HFFc6 (cell line): Measurements from ENCODE around the gene PARD3B. TPM values are rescaled to one million over a fixed set of nuclear protein-coding genes. Genes with fewer than 3 reads are reported as not detected.
A peak's percentile ranks its signal among the peaks of the same experiment; 100 is the strongest.

ENCODE experiments used
- DNase-seq: peaks from one replicate; pipeline ENCODE4 v3.0.0-alpha.2; 2018
- H3K27ac Mint-ChIP-seq: 2 replicates; pipeline ENCODE4 v1.8.0; 2020; ENCODE audit warnings: mild to moderate bottlenecking, mixed read lengths
- H3K27me3 Mint-ChIP-seq: 2 replicates; pipeline ENCODE4 v1.8.0; 2021; ENCODE audit warnings: mild to moderate bottlenecking, moderate library complexity, mixed read lengths; ENCODE audit not compliant: insufficient read depth
- H3K36me3 Mint-ChIP-seq: 2 replicates; pipeline ENCODE4 v1.8.0; 2021; ENCODE audit warnings: low read depth, mixed read lengths
- H3K4me1 Mint-ChIP-seq: 2 replicates; pipeline ENCODE4 v1.8.0; 2020; ENCODE audit warnings: low read depth, mixed read lengths
- H3K4me3 Mint-ChIP-seq: 2 replicates; pipeline ENCODE4 v1.8.0; 2020; ENCODE audit warnings: mild to moderate bottlenecking, moderate library complexity, mixed read lengths
- H3K9me3 Mint-ChIP-seq: 2 replicates; pipeline ENCODE4 v1.8.0; 2020; ENCODE audit warnings: mild to moderate bottlenecking, mixed read lengths
- total RNA-seq, 6 experiments: library from RNA; stranded (reverse); fragmentation: NEBNext Ultra II Directional; extraction: Animal tissue kit (Norgen Biotek cat#: 25700); gene quantifications; 2 replicates in 1 of 6; 3 replicates in 5 of 6; pipeline ENCODE4 v1.2.3, GENCODE V29; 2021
- TF ChIP-seq, protein P1 (sequence below): fragments of 200-600 bp; sonication (generic); IDR thresholded peaks from 2 replicates; pipeline ENCODE4 v1.5.0; 2021; ENCODE audit warnings: antibody characterized with exemption, mild to moderate bottlenecking

PARD3B gene
- total RNA-seq, 6 experiments from 2014 or later: 14.0 to 22.4 (median 15.3) TPM

DNA sequence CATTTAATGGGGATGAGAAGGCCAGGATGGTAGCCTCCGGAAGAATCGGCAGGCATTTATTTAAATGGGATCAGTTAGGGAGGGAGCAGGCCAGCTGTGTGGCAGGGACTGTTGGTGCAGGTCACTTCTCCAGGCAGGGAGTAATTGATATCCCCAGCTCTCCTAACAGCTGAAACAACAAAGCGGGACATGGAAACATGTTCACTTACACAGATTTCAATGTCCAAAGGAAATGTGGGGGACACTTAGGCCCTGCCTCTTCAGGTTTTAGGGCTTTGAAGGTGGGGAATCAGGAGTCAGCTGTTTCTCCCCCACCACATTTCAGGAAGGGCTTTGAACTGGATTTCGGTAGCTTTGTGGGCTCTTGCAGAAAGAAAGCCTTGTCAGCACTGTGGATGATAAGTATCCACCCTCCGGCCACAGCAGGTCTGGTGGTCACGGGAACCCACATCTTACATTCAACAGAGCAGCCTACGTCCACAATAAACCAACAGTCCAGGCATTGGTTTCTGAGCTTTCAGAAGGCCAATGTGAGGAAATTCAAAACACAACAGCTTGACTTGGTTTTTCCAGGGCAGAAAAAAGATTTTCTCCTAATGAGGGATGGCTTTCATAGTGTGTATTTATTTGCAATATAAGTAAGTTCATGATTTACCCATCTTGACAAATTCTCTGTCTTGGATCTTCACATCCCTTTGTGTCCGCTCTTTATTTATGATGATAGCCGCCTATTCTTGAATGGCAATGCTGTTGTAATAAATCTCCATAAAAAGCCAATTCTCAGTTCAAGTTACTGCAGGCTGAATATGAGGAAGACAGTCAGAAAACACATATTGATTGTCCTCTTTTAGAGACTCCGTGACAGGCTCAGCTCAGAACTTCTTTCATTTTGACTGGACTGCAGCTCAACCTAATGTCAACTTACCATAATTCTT is 1040.4 kb downstream of the PARD3B start:
- no peak for DNase-seq
- H3K4me1 Mint-ChIP-seq: peaks cover 21% of the 10 kb centered on the region
- H3K9me3 Mint-ChIP-seq: no peaks in the 10 kb centered on the region
- no peak overlapping the region for H3K27ac Mint-ChIP-seq
- H3K36me3 Mint-ChIP-seq: no peaks in the 10 kb centered on the region
- TF ChIP-seq, protein P1, sequence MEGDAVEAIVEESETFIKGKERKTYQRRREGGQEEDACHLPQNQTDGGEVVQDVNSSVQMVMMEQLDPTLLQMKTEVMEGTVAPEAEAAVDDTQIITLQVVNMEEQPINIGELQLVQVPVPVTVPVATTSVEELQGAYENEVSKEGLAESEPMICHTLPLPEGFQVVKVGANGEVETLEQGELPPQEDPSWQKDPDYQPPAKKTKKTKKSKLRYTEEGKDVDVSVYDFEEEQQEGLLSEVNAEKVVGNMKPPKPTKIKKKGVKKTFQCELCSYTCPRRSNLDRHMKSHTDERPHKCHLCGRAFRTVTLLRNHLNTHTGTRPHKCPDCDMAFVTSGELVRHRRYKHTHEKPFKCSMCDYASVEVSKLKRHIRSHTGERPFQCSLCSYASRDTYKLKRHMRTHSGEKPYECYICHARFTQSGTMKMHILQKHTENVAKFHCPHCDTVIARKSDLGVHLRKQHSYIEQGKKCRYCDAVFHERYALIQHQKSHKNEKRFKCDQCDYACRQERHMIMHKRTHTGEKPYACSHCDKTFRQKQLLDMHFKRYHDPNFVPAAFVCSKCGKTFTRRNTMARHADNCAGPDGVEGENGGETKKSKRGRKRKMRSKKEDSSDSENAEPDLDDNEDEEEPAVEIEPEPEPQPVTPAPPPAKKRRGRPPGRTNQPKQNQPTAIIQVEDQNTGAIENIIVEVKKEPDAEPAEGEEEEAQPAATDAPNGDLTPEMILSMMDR: no peak
- no peaks in the 10 kb centered on the region for H3K27me3 Mint-ChIP-seq
- H3K4me3 Mint-ChIP-seq: no peak overlapping the region

DNA sequence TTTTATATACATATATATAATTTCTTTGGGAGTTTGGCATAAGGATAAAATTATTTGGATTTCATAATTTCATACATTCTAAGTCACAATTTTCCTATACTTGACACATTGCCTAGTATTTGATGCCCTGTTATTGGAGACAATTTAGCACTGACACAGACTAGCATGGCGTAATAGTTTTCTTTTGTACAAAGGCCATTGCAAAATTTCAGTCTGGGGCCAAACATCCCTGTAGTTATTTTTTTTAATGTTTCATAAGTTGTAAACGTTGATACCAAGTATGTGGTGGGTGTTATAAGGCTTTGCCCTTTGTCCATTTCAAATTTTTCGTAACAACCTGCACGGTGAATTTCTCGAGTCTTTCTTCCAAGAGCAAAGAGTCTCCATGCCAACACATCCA is 1041.4 kb downstream of the PARD3B start:
- Mint-ChIP-seq H3K36me3 (no peaks in the 10 kb centered on the region), H3K27me3 (no peaks in the 10 kb centered on the region), H3K9me3 (no peaks in the 10 kb centered on the region), H3K4me1 (peaks cover 27% of the 10 kb centered on the region), H3K27ac (no peak overlapping the region), H3K4me3 (no peak overlapping the region)
- TF ChIP-seq, protein P1: no peak
- DNase-seq: no peak

DNA sequence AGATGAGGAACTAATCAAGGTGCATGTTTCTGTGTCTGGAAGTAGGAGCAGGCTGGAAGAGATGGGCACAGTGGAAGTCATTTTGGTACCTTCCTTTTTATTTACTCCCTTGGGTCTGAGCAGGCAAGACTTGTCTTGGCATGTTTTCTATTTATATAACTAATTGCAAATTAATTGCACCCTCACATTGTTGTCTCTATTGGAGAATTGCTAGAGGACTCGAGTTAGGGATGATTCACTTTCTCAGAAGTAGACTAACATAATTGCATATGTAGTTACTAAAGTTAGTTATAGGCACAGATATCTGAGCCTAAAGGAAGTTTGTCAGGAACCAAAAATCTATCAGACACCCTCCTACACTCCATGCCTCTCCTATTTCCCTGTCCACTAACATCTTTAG is 1044.2 kb downstream of the PARD3B start:
- DNase-seq: no peak
- H3K36me3 Mint-ChIP-seq: no peaks in the 10 kb centered on the region
- no peaks in the 10 kb centered on the region for H3K27me3 Mint-ChIP-seq
- TF ChIP-seq, protein P1: no peak
- H3K27ac Mint-ChIP-seq: peak overlapping the region; percentile 79; the same call in 1 of the 2 replicates
- H3K9me3 Mint-ChIP-seq: no peaks in the 10 kb centered on the region
- peaks cover 38% of the 10 kb centered on the region for H3K4me1 Mint-ChIP-seq
- H3K4me3 Mint-ChIP-seq: no peak overlapping the region

DNA sequence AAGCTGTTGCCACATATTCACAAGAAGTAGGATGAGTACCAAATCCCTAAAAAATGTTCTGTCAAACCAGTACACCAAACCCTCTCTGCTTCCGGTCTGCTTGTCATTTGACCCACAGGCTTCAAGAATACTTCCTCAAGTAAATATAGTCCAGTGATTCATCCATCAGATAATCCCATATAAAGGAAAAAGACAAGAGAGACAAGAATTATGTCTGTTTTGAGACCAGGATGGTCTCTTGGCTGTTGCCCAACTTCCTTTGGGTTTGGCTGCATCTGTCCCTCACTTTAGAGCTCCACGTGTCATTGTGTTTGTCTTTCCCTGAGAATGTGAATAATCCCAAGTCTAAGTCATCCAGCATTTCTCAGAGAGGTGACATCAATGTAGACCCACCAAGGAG is 1045.5 kb downstream of the PARD3B start:
- peak; percentile 56 for DNase-seq
- peaks cover 38% of the 10 kb centered on the region for H3K4me1 Mint-ChIP-seq
- peak overlapping the region; percentile 79 for H3K27ac Mint-ChIP-seq
- H3K9me3 Mint-ChIP-seq: no peaks in the 10 kb centered on the region
- H3K27me3 Mint-ChIP-seq: no peaks in the 10 kb centered on the region
- peak overlapping the region; percentile 20; the same call in 1 of the 2 replicates for H3K4me3 Mint-ChIP-seq
- H3K36me3 Mint-ChIP-seq: no peaks in the 10 kb centered on the region
- TF ChIP-seq, protein P1: no peak

DNA sequence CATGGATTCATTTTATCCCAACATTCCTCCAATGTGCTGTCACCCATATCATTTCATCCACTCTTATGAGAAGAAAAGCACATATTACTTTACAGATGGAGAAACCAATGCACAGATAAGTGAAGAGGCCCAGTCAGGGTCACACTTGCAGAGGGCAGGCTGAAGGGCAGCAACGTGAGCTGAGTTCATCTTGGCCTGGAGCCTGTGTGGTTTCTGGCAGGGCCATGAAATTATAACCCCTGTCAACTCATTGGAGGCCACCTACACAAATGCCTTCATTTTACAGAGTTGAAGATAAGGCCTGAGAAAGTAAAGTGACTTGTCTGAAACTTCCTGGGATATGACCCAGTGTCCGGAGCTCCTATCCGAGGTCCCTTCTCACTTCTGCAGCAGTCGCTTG is 1048.6 kb downstream of the PARD3B start:
- H3K27ac Mint-ChIP-seq: no peak overlapping the region
- no peaks in the 10 kb centered on the region for H3K9me3 Mint-ChIP-seq
- H3K4me3 Mint-ChIP-seq: no peak overlapping the region
- H3K36me3 Mint-ChIP-seq: no peaks in the 10 kb centered on the region
- H3K27me3 Mint-ChIP-seq: peaks cover 3% of the 10 kb centered on the region; the same call in 1 of the 2 replicates
- TF ChIP-seq, protein P1: no peak
- H3K4me1 Mint-ChIP-seq: peaks cover 38% of the 10 kb centered on the region
- DNase-seq: no peak
